ENCODE data around the gene TCF4. TPM values are rescaled to one million over a fixed set of nuclear protein-coding genes. Genes with fewer than 3 reads are reported as not detected.

Gene TCF4
- total RNA-seq, 1 donor from 2014 or later, result 143 TPM

DNA sequence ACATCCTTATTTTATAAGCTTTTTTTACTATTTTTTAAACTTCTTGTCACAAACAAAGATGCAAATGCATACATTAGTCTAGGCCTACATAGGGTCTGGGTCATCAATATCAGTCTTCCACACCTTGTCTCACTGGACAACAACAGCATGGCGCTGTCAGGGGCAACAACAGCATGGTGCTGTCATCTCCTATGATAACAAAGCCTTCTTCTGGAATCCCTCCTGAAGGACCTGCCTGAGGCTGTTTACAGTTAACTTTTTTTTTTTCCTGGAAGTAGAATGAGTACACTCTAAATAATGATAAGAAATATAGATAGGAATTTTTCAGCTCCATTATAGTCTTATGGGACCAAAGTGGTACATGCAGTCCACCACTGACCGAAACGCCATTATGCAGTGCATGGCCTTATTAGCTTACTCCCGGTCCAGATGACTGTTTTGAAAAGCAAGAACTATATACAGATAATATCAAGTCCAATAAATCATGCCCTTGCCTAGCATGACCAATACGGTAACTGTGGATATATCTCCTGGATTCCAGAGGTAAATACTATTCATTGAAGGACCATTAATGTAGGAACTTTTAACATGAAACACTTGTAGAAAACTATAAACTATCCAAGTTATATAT is 38.4 kb downstream of the TCF4 start:
- Histone ChIP-seq H3K4me3 (no peak overlapping the region), H3K9me3 (no peaks in the 10 kb centered on the region), H3K27ac (no peak overlapping the region), H3K4me1 (no peaks in the 10 kb centered on the region), H3K27me3 (no peaks in the 10 kb centered on the region), H3K36me3 (no peaks in the 10 kb centered on the region)
- no peak for TF ChIP-seq CTCF (IDR thresholded peaks at IDR 0.05)
- intact Hi-C loops (cut with DNase I), result no loop called here
- no peak for ATAC-seq
- DNase-seq, result no peak

DNA sequence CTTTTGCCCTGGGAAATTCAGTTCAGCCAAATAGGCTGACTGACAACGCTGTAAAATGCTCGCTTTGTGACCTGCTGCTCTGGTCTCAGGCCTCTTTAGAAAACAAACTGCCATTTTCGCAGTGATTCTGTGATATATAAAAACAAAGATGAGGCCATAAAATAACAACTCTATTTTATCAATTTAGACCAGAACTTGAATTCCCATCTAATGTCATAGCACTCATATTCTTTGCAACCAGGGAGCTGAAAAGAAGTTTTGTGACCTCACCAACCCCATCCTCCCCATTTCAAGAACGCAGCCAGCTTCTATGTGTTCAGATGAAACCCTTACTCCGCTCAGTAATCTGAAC is 40.3 kb downstream of the TCF4 start:
- Histone ChIP-seq H3K36me3 (no peaks in the 10 kb centered on the region), H3K27me3 (no peaks in the 10 kb centered on the region), H3K4me1 (peaks cover 4% of the 10 kb centered on the region), H3K27ac (no peak overlapping the region), H3K9me3 (no peaks in the 10 kb centered on the region), H3K4me3 (no peak overlapping the region)
- no peak for DNase-seq
- TF ChIP-seq CTCF (IDR thresholded peaks at IDR 0.05), result no peak
- intact Hi-C loops (cut with DNase I), result no loop called here
- ATAC-seq, result no peak

- Histone ChIP-seq H3K27me3 (no peaks in the 10 kb centered on the region), H3K4me1 (peaks cover 4% of the 10 kb centered on the region), H3K36me3 (no peaks in the 10 kb centered on the region), H3K4me3 (no peak overlapping the region), H3K9me3 (no peaks in the 10 kb centered on the region), H3K27ac (no peak overlapping the region)
- TF ChIP-seq CTCF (IDR thresholded peaks at IDR 0.05), result no peak
- intact Hi-C loops (cut with DNase I), result no loop called here
- DNase-seq (no peak), ATAC-seq (no peak)
These were observed 40.9 kb downstream of the TCF4 start for GRCh38 chr18:55546851-55547704.

- TF ChIP-seq CTCF (IDR thresholded peaks at IDR 0.05), result no peak
- Histone ChIP-seq H3K27me3 (no peaks in the 10 kb centered on the region), H3K9me3 (no peaks in the 10 kb centered on the region), H3K36me3 (no peaks in the 10 kb centered on the region), H3K27ac (no peak overlapping the region), H3K4me1 (peaks cover 4% of the 10 kb centered on the region), H3K4me3 (no peak overlapping the region)
- ATAC-seq, result no peak
- no peak for DNase-seq
- intact Hi-C loops (cut with DNase I), result no loop called here
These were observed 44.0 kb downstream of the TCF4 start for GRCh38 chr18:55544014-55544413.

- intact Hi-C loops (cut with DNase I), result no loop called here
- no peaks in the 10 kb centered on the region for H3K27me3 ChIP-seq
- H3K9me3 ChIP-seq, result no peaks in the 10 kb centered on the region
- DNase-seq (no peak), ATAC-seq (no peak)
- H3K4me1 ChIP-seq, result peaks cover 4% of the 10 kb centered on the region
- no peak overlapping the region for H3K27ac ChIP-seq
- H3K4me3 ChIP-seq, result no peak overlapping the region
- no peak for TF ChIP-seq CTCF (IDR thresholded peaks at IDR 0.05)
- no peaks in the 10 kb centered on the region for H3K36me3 ChIP-seq
These were observed 44.8 kb downstream of the TCF4 start for GRCh38 chr18:55543130-55543704.
